ENCODE measurements around the gene PRAME. TPM values are rescaled to one million over a fixed set of nuclear protein-coding genes. Genes with fewer than 3 reads are reported as not detected.

PRAME gene
- total RNA-seq, 4 donors from 2014 or later, result 0.16 to 0.41 TPM; not detected in 2

GRCh38 chr22:22591348-22592299, 32.6 kb upstream of the PRAME start:
- peak in 1 of 5 experiments; percentile 6 for TF ChIP-seq CTCF (IDR thresholded peaks at IDR 0.05)
- TF ChIP-seq POLR2AphosphoS5 (IDR thresholded peaks at IDR 0.05), result no peak
- no peaks in the 10 kb centered on the region for H3K4me1 ChIP-seq
- H3K36me3 ChIP-seq, result no peaks in the 10 kb centered on the region
- in situ Hi-C loops (cut with MboI; ENCODE audit: low pct_ligation_motif_present in 1 of 4, low pct_unique_long_range_greater_than_20kb in 1 of 4, low sequenced_read_pairs in 3 of 4), result loop anchor here in 1 of 4 donors (25.0 kb wide), 1 partner anchor 129 kb away; no protein-coding TSS in a partner anchor
- no peak overlapping the region for H3K27ac ChIP-seq
- WGBS, 2 donors (ENCODE audit: low coverage in 1 of 2), result 62 to 69% methylated on average over 6 to 8 of the region's 8 CpGs
- no peak overlapping the region for H3K4me3 ChIP-seq
- peaks cover 11% of the 10 kb centered on the region for H3K27me3 ChIP-seq
- H3K9me3 ChIP-seq, result no peaks in the 10 kb centered on the region
- intact Hi-C loops (cut with DNase I; ENCODE audit: low total_unique reads), result no loop called here
- DNase-seq, result no peak

GRCh38 chr22:22590136-22590891, 31.2 kb upstream of the PRAME start:
- H3K4me1 ChIP-seq, result no peaks in the 10 kb centered on the region
- no peak overlapping the region for H3K4me3 ChIP-seq
- peaks cover 18% of the 10 kb centered on the region for H3K27me3 ChIP-seq
- TF ChIP-seq POLR2A (IDR thresholded peaks at IDR 0.05), result no peak
- TF ChIP-seq EP300 (IDR thresholded peaks at IDR 0.05; ENCODE audit: low read depth), result no peak
- no peak overlapping the region for H3K27ac ChIP-seq
- no peaks in the 10 kb centered on the region for H3K9me3 ChIP-seq
- intact Hi-C loops (cut with DNase I; ENCODE audit: low total_unique reads) (no loop called here), in situ Hi-C loops (cut with MboI; ENCODE audit: low pct_ligation_motif_present in 1 of 4, low pct_unique_long_range_greater_than_20kb in 1 of 4, low sequenced_read_pairs in 3 of 4) (loop anchor here in 1 of 4 donors (25.0 kb wide), 1 partner anchor 128 kb away; no protein-coding TSS in a partner anchor)
- WGBS, 2 donors (ENCODE audit: low coverage in 1 of 2), result 87 to 100% methylated on average over 2 to 8 of the region's 8 CpGs
- H3K36me3 ChIP-seq, result no peaks in the 10 kb centered on the region
- DNase-seq, result no peak

GRCh38 chr22:22588485-22589164, 29.6 kb upstream of the PRAME start:
- peaks cover 22% of the 10 kb centered on the region for H3K27me3 ChIP-seq
- DNase-seq, result no peak
- H3K4me1 ChIP-seq, result no peaks in the 10 kb centered on the region
- in situ Hi-C loops (cut with MboI; ENCODE audit: low pct_ligation_motif_present in 1 of 4, low pct_unique_long_range_greater_than_20kb in 1 of 4, low sequenced_read_pairs in 3 of 4) (loop anchor here in 1 of 4 donors (25.0 kb wide), 1 partner anchor 126 kb away; no protein-coding TSS in a partner anchor), intact Hi-C loops (cut with DNase I; ENCODE audit: low total_unique reads) (loop anchor here (5.0 kb wide), 1 partner anchor 539 kb away; no protein-coding TSS in a partner anchor)
- no peaks in the 10 kb centered on the region for H3K36me3 ChIP-seq
- WGBS, 2 donors (ENCODE audit: low coverage in 1 of 2), result 60 to 75% methylated on average over 9 to 12 of the region's 12 CpGs
- H3K27ac ChIP-seq, result no peak overlapping the region
- H3K9me3 ChIP-seq, result no peaks in the 10 kb centered on the region
- no peak for TF ChIP-seq POLR2AphosphoS5 (IDR thresholded peaks at IDR 0.05)
- TF ChIP-seq CTCF (IDR thresholded peaks at IDR 0.05), result no peak
- no peak for TF ChIP-seq POLR2A (IDR thresholded peaks at IDR 0.05)
- no peak for TF ChIP-seq EP300 (IDR thresholded peaks at IDR 0.05; ENCODE audit: low read depth)
- no peak overlapping the region for H3K4me3 ChIP-seq

GRCh38 chr22:22587577-22588188, 28.6 kb upstream of the PRAME start:
- H3K4me3 ChIP-seq, result no peak overlapping the region
- no peaks in the 10 kb centered on the region for H3K4me1 ChIP-seq
- TF ChIP-seq EP300 (IDR thresholded peaks at IDR 0.05; ENCODE audit: low read depth), result no peak
- TF ChIP-seq CTCF (IDR thresholded peaks at IDR 0.05), result no peak
- no peak for TF ChIP-seq POLR2A (IDR thresholded peaks at IDR 0.05)
- no peak for TF ChIP-seq POLR2AphosphoS5 (IDR thresholded peaks at IDR 0.05)
- H3K27me3 ChIP-seq, result peaks cover 27% of the 10 kb centered on the region
- DNase-seq, result no peak
- H3K36me3 ChIP-seq, result no peaks in the 10 kb centered on the region
- no peak overlapping the region for H3K27ac ChIP-seq
- in situ Hi-C loops (cut with MboI; ENCODE audit: low pct_ligation_motif_present in 1 of 4, low pct_unique_long_range_greater_than_20kb in 1 of 4, low sequenced_read_pairs in 3 of 4) (loop anchor here in 1 of 4 donors (25.0 kb wide), 1 partner anchor 125 kb away; no protein-coding TSS in a partner anchor), intact Hi-C loops (cut with DNase I; ENCODE audit: low total_unique reads) (loop anchor here (5.0 kb wide), 1 partner anchor 540 kb away; no protein-coding TSS in a partner anchor)
- 81% methylated on average over 2 of the region's 3 CpGs; no CpG with 5 or more reads in 1 of the 2 donors for WGBS, 2 donors (ENCODE audit: low coverage in 1 of 2)
- no peaks in the 10 kb centered on the region for H3K9me3 ChIP-seq
